Left ventricle myocardium inferior (tissue), 1 donor: Measurements from ENCODE around the gene SPACA7. TPM values are rescaled to one million over a fixed set of nuclear protein-coding genes. Genes with fewer than 3 reads are reported as not detected.
"Not testable (repeated sequence)": the region's sequence is repeated elsewhere in the genome, so short reads cannot be mapped to it uniquely, and the experiment has no call there.

Experiments used
- DNase-seq: peaks from one replicate; pipeline ENCODE4 v3.0.0-alpha.2; 2020
- H3K27ac ChIP-seq: fragments of 200-600 bp; replicated peaks from 2 replicates; pipeline ENCODE4 v1.8.0; 2021
- H3K27me3 ChIP-seq: fragments of 200-600 bp; 2 replicates; pipeline ENCODE4 v1.8.0; 2021; ENCODE audit warnings: low read depth
- H3K36me3 ChIP-seq: fragments of 200-600 bp; 2 replicates; pipeline ENCODE4 v1.8.0; 2021
- H3K4me1 ChIP-seq: fragments of 200-600 bp; 2 replicates; pipeline ENCODE4 v1.8.0; 2021
- H3K4me3 ChIP-seq: fragments of 200-600 bp; 2 replicates; pipeline ENCODE4 v1.8.0; 2021; ENCODE audit warnings: mild to moderate bottlenecking, moderate library complexity
- H3K9me3 ChIP-seq: fragments of 200-600 bp; replicated peaks from 2 replicates; pipeline ENCODE4 v1.8.0; 2021
- CTCF ChIP-seq: fragments of 200-600 bp; IDR thresholded peaks from 2 replicates; pipeline ENCODE4 v1.8.0; 2021; ENCODE audit warnings: antibody characterized with exemption, mild to moderate bottlenecking, borderline replicate concordance
- intact Hi-C: fragments of 100-400 bp; cut with micrococcal nuclease; formaldehyde crosslinking; loops from one replicate; pipeline ENCODE4 v1.11.0; 2022
- total RNA-seq: library from RNA; stranded (reverse); fragmentation: NEBNext Ultra II Directional; extraction: Animal tissue kit (Norgen Biotek cat#: 25700); gene quantifications from one replicate; pipeline ENCODE4 v1.2.1, GENCODE V29; 2021
- donor health status: DM: no; HTN: yes; CAD: no; lungs with severe emphysema.

SPACA7 gene
- total RNA-seq, 1 donor from 2014 or later, result not detected

GRCh38 chr13:112397108-112397507 lies 21.0 kb downstream of the SPACA7 start:
- intact Hi-C loops, result no loop called here
- Histone ChIP-seq H3K9me3 (no peaks in the 10 kb centered on the region), H3K4me3 (no peak overlapping the region), H3K4me1 (no peaks in the 10 kb centered on the region), H3K36me3 (no peaks in the 10 kb centered on the region), H3K27ac (no peak overlapping the region), H3K27me3 (peaks cover 46% of the 10 kb centered on the region)
- no peak for TF ChIP-seq CTCF
- DNase-seq, result no peak

GRCh38 chr13:112398347-112398746 lies 22.2 kb downstream of the SPACA7 start:
- H3K36me3 ChIP-seq, intact Hi-C loops, H3K4me3 ChIP-seq, H3K4me1 ChIP-seq, DNase-seq, H3K27ac ChIP-seq, H3K9me3 ChIP-seq: not testable (repeated sequence)
- peaks cover 46% of the 10 kb centered on the region for H3K27me3 ChIP-seq

- H3K36me3 ChIP-seq, intact Hi-C loops, H3K4me3 ChIP-seq, DNase-seq, H3K27me3 ChIP-seq, H3K4me1 ChIP-seq, H3K27ac ChIP-seq: not testable (repeated sequence)
- peaks cover 56% of the 10 kb centered on the region for H3K9me3 ChIP-seq
These were observed 33.7 kb downstream of the SPACA7 start for GRCh38 chr13:112409828-112410227.

GRCh38 chr13:112416647-112417046 lies 40.5 kb downstream of the SPACA7 start:
- no peak overlapping the region for H3K27ac ChIP-seq
- TF ChIP-seq CTCF, result no peak
- intact Hi-C loops, result no loop called here
- no peak overlapping the region for H3K4me3 ChIP-seq
- H3K9me3 ChIP-seq, result peaks cover 100% of the 10 kb centered on the region
- H3K27me3 ChIP-seq, result peaks cover 12% of the 10 kb centered on the region
- H3K4me1 ChIP-seq, result no peaks in the 10 kb centered on the region
- no peak for DNase-seq
- H3K36me3 ChIP-seq, result no peaks in the 10 kb centered on the region

GRCh38 chr13:112417079-112417478 lies 40.9 kb downstream of the SPACA7 start:
- no peaks in the 10 kb centered on the region for H3K4me1 ChIP-seq
- H3K4me3 ChIP-seq, result no peak overlapping the region
- no peak for DNase-seq
- no peak overlapping the region for H3K27ac ChIP-seq
- H3K9me3 ChIP-seq, result peaks cover 100% of the 10 kb centered on the region
- H3K36me3 ChIP-seq, result no peaks in the 10 kb centered on the region
- peaks cover 12% of the 10 kb centered on the region for H3K27me3 ChIP-seq
- no peak for TF ChIP-seq CTCF
- intact Hi-C loops, result no loop called here

GRCh38 chr13:112424098-112424497 lies 47.9 kb downstream of the SPACA7 start:
- Histone ChIP-seq H3K27me3 (peaks cover 15% of the 10 kb centered on the region), H3K9me3 (peaks cover 81% of the 10 kb centered on the region), H3K27ac (no peak overlapping the region), H3K4me1 (no peaks in the 10 kb centered on the region), H3K4me3 (no peak overlapping the region), H3K36me3 (no peaks in the 10 kb centered on the region)
- no peak for TF ChIP-seq CTCF
- intact Hi-C loops, result no loop called here
- DNase-seq, result no peak

- H3K36me3 ChIP-seq, result no peaks in the 10 kb centered on the region
- DNase-seq, result no peak
- no peak overlapping the region for H3K4me3 ChIP-seq
- TF ChIP-seq CTCF, result no peak
- intact Hi-C loops, result no loop called here
- peaks cover 24% of the 10 kb centered on the region for H3K27me3 ChIP-seq
- H3K27ac ChIP-seq, result no peak overlapping the region
- no peaks in the 10 kb centered on the region for H3K4me1 ChIP-seq
- H3K9me3 ChIP-seq, result peaks cover 50% of the 10 kb centered on the region
These were observed 52.5 kb downstream of the SPACA7 start for GRCh38 chr13:112428704-112429103.
